H1 (cell line): ENCODE data around the gene GALNT7. TPM values are rescaled to one million over a fixed set of nuclear protein-coding genes. Genes with fewer than 3 reads are reported as not detected.

Experiments used
- EP300 ChIP-seq, 2 experiments: IDR thresholded peaks; 1 replicate in 1 of 2; 2 replicates in 1 of 2; pipeline ENCODE4 v1.6.1; 2011 to 2012; ENCODE audit warnings: low read depth in 2 of 2, low read length in 2 of 2, mild to moderate bottlenecking in 2 of 2, borderline replicate concordance in 1 of 2, inconsistent platforms in 1 of 2, moderate library complexity in 1 of 2
- ZNF274 ChIP-seq: IDR thresholded peaks from 2 replicates; pipeline ENCODE4 v1.7.0; 2012; ENCODE audit warnings: low read length, borderline replicate concordance; ENCODE audit errors: extremely low read depth
- polyA plus RNA-seq, 7 experiments: library from polyadenylated mRNA; depleted of rRNA in 3 of 7; stranded (reverse) in 5 of 7; unstranded in 2 of 7; fragments of >200 nt in 5 of 7; fragments of 200-250 nt in 2 of 7; gene quantifications; 1 replicate in 5 of 7; 2 replicates in 1 of 7; 4 replicates in 1 of 7; pipeline versions ENCODE4 v1.2.1 to v1.2.3, GENCODE V29; 2011 to 2013; ENCODE audit warnings: missing spikeins in 2 of 7, mixed read lengths in 2 of 7
- total RNA-seq: library from RNA; stranded (reverse); fragmentation: NEBNext Ultra II Directional; extraction: Animal tissue kit (Norgen Biotek cat#: 25700); gene quantifications from 2 replicates; pipeline ENCODE4 v1.2.1, GENCODE V29; 2021

GALNT7 gene
- total and polyA plus RNA-seq, 2 of the 8 experiments (the other 6 are each of a cell fraction or from before 2014, with no cell fraction given): 22.4 to 85.5 TPM

DNA sequence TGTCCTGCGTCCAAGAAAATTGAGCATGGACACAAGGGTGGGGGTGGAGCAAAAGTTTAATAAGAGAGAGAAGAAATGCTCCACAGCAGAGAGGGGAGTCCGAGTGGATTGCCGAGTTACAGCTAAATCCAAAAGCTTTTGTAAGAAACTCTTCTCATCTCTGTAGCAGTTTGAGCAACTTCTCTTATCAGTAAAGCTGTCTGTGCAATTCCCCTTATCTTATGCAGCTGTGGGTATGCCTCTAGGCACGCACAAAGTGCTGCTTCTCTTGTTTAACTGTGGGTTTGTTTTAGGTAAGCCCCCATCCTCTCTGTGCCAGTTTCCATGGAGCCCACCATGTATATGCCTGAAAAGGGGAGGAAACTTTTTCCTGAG, 120.7 kb downstream of the GALNT7 start (continued):
- TF ChIP-seq ZNF274 (no peak), EP300 (IDR thresholded peaks at IDR 0.05; ENCODE audit: borderline replicate concordance in 1 of 2, low read depth in 2 of 2, low read length in 2 of 2) (no peak)
